OCI-LY1 (cell line): ENCODE results near the gene SLC22A7.

Source experiments
- CTCF ChIP-seq: fragments of 200-600 bp; sonication (generic), shearing (Covaris generic); IDR thresholded peaks from 2 replicates; pipeline ENCODE4 v1.5.1; 2017; ENCODE audit warnings: mild to moderate bottlenecking, antibody characterized with exemption, low read length, moderate library complexity, mixed read lengths
- EZH2 ChIP-seq: fragments of 200-600 bp; sonication (generic), shearing (Covaris generic); IDR thresholded peaks from 2 replicates; pipeline ENCODE4 v1.8.0; 2017; ENCODE audit warnings: borderline replicate concordance, mixed run types, mild to moderate bottlenecking, antibody characterized with exemption, low read length, moderate library complexity, mixed read lengths

- TF ChIP-seq CTCF (no peak), EZH2 (no peak)
Observed at GRCh38 chr6:43306086-43306485, 8.0 kb downstream of the SLC22A7 start.
